HG03521 (cell line): ENCODE results near the gene RRP8.

Source experiments
- ATAC-seq: cut with Tn5 transposase; IDR thresholded peaks from one replicate; pipeline ENCODE4 v1.9.1; 2021; ENCODE audit warnings: mild to moderate bottlenecking, moderate library complexity; ENCODE audit not compliant: unreplicated experiment

Gene RRP8

GRCh38 chr11:6572215-6572614, 31.2 kb downstream of the RRP8 start:
- no peak for ATAC-seq

DNA sequence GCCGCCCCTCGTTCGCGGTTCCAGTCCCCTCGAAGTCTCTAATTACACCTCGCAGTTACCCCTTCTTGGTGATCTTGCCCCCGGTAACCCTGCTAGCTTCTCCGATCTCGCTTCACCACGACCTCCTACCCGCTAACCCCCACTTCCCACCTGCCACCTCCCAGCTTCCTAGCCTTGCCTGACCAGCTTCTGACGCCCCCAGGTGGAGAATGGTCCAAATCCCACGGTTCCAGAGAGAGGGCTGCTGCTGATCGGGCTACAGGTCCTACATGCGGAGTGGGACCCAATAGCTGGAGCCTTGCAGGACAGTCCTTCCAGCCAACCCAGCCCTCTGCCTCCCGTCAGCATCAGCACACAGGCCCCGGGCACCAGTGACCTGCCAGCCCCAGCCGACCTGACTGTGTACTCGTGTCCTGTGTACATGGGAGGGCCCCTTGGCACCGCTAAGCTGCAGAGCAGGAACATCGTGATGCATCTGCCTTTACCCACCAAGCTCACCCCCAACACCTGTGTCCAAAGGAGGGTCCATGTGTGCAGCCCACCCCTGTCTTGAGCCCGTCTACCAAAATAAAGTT, 31.9 kb downstream of the RRP8 start:
- no peak for ATAC-seq

DNA sequence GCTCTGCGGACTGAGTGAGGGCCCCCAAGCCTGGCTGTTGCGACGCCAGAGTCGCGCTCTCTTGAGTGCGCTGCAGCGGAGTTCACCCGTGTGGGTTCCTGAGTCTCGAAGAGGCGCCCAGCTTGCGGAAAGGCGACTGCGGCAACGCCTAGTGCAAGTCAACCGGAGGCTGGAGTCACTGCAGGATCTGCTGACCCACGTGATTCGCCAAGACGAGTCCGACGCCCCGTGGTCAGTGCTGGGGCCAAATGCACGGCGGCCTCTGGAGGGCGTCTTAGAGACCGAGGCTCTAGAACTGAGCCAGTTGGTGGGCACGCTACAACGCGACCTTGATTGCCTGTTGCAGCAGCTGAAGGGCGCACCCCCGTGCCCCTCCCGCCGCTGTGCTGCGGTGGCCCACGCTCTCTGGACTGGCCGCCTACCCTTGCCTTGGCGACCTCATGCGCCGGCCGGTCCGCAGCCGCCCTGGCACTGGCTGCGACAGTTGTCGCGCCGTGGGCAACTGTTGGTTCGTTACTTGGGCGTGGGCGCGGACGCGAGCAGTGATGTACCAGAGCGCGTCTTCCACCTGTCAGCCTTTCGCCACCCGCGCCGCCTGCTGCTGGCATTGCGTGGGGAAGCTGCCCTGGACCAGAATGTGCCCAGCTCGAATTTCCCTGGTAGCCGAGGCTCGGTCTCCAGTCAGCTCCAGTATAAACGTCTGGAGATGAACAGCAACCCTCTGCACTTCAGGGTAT, 32.6 kb downstream of the RRP8 start:
- ATAC-seq, result no peak

DNA sequence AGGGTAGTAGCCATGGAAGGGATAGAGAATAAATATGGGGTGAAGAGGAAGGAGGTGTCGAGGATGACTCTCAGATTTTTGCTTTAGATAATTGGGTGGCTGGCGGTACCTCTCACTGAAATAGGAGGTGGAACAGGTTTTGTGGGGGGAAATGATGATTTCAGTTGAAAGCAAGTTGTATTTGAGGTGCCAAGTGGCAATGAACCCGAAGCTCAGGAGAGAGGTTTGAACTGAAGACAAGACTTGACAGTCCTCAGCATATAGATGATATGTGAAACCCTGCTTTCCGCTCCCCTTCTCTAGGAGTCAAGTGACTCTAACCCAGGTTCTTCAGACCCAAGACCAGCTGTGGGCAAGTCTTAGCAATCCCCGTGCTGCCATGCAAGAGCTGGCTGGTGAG, 33.7 kb downstream of the RRP8 start:
- no peak for ATAC-seq

DNA sequence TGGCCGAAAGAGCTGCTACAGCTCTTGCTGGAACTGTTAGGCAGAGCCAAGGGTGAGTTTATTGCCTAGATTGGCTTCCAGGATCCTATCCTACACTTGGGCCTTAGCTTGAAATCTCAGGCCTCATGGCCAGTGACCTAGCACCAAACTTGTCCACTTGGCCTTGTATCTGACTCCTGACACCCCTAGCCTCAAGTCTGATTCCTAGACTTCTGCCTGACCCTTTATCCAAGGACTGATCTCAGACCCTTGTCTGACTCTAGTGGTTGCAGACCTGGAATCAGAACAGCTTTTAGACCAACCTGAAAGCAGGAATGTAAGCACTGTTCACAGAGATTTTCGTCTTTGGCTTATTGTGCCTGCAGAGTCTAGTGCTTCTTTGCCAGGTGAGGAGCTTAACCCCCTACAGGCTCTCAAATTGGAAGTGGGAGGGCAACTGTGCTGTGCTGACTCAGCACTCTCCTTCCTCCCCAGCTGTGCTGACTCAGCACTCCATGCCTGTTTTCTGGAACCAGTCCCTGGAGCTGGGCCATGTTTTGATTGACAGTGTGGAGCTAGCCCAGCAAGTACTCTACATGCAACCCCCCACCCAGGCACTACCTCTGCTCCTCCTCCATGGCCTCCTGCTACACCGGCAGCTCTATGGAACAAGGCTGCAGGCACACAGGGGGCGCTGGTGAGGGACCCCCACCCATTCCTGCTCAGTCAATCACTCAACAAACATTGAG, 35.1 kb downstream of the RRP8 start:
- no peak for ATAC-seq

DNA sequence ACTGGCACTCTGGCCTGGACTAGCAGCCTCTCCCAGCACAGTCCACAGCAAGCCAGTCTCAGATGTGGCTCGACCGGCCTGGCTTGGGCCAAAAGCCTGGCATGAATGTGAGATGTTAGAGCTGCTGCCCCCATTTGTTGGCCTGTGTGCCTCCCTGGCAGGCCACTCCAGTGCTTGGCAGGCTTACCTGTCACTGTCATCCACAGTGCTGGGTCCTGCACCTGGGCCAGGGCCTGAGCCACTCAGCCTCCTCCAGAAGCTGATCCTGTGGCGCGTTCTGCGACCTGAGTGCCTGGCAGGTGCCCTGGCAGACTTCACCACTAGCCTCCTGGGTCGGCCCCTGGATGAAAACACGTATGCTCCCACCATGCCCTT, 36.1 kb downstream of the RRP8 start:
- no peak for ATAC-seq

GRCh38 chr11:6566704-6567370, 36.6 kb downstream of the RRP8 start:
- ATAC-seq, result no peak

DNA sequence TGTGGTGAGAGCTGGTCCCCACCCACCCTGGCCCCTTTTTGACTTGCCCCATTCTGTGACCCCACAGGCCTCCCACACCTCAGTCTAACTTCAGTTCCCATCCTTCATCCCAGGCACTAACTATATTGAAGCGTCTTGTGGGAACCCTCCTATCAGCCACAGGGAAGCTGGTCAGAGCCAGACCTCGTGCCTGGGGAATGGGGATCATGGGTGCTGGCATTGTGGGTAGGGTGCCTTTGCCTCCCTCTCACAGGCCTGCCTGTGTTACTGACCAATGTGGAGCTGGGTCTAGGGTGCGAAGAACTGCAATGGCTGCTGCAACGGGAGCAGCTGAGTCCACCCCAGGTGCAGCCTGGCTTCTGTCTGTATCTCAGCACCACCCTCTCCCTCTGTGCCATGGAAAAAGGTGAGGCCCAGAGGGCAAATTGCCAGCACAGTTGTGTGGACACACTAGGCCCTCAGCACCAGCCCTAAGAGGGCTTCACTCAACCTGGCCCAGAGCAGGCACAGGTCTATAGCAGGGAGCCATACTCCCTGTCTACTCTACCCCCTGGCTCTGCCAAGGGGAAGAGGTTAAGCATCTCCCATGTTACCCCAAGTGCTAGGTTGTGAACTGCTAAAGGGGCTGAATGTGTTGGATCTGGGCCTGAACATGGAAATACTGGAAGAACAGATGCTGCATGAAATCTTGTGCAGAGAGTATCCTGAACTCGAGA, 37.3 kb downstream of the RRP8 start:
- no peak for ATAC-seq

GRCh38 chr11:6565325-6565724, 38.1 kb downstream of the RRP8 start:
- ATAC-seq, result no peak

DNA sequence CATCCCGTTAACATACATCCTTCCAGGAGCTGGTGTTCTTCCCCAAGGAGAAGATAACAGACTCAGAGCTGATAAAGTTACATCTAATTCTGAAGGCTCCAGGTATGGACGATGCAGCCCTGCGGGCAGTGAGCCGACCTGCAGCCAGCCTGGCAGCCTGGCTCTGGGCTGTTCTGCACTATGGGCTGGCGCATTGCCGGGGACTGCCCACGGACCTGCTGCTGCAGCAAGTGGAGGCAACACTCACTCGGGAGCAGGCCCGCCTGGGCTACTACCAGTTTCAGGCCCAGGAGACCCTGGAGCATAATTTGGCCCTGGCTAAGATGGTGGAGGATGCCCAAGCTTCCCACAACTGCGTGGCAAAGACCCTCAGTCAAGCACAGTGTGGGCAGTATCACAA, 39.7 kb downstream of the RRP8 start:
- no peak for ATAC-seq

GRCh38 chr11:6563121-6563619, 40.2 kb downstream of the RRP8 start:
- ATAC-seq, result no peak

- ATAC-seq, result no peak
Measured at GRCh38 chr11:6561288-6561687, 42.1 kb downstream of the RRP8 start.

GRCh38 chr11:6559369-6559768, 44.0 kb downstream of the RRP8 start:
- ATAC-seq, result no peak

DNA sequence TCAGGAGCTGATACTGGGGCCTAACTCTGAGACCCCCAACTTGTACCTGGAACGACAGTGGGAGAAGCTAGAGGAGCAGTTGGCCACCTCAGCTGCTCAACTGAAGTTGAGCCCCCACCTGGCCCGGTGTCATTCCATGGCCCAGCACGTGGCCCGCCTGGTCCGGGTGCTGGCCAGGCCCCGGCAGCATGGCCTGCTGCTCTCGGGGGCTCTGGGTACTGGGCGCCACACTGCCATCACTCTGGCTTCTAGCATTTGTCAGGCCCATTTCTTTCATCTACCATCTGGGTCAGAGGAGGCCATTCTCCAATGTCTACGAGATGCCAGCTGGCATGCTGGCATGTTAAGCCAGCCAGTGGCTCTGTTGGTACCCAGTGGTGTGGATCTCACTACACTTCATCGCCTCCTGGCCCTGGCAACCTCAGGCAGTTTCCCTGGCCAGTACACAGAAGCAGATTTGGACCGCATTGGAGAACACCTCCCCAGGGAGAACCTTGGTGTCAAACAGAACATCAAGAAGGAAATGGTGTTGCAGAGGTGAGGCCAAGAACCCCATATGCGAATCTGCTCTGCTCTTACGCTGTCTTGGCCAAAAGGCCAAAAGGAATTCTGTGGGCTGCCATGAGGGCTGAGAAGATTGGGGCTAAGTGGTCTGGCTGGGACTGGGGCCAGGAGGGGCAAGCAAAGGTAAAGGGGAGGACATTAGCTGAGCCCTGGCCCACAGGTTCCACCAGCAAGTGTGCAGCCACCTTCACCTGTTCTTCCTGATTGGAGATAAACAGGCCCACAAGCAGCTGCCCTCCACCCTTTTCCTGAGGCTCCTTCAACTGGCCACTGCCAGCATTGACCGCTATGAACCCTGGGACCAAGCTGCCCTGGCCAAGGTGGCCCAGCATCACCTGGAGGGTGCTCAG, 45.4 kb downstream of the RRP8 start:
- ATAC-seq, result no peak

- ATAC-seq, result no peak
Measured at GRCh38 chr11:6557063-6557462, 46.4 kb downstream of the RRP8 start.

DNA sequence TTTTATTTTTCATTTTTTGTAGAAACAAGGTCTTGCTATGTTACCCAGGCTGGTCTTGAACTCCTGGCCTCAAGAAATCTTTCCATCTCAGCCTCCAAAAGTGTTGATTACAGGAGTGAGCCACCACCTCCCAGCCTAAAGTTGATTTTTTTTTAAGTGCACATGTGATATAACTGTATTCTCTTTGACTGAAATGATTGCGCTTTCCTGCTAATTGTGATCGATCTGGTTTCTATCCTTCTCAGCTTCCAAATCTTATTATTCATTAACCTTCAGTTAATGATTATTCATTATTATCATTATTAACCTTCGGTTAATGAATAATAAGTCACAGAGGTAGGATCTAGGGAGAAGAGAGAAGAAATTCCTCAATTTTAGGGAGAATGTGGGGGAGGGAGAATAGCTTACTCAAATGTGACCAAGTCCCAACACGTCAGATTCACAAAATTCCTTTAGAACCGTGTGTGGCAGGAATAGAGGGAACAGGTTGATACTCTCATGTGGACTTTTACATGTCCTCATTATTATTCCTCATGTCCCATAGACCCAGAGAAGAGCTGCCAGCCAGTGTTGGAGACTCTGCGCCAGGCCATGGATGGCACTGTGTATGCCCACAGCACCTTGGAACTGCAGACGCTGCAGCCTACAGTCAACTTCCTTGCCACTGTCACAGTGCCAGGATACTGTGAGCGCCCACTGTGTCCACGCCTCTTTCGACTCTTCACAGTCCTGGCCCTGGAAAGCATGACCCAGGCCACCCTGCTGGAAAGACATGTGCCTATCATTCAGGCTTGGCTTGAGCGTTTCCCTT, 47.1 kb downstream of the RRP8 start:
- ATAC-seq, result no peak

DNA sequence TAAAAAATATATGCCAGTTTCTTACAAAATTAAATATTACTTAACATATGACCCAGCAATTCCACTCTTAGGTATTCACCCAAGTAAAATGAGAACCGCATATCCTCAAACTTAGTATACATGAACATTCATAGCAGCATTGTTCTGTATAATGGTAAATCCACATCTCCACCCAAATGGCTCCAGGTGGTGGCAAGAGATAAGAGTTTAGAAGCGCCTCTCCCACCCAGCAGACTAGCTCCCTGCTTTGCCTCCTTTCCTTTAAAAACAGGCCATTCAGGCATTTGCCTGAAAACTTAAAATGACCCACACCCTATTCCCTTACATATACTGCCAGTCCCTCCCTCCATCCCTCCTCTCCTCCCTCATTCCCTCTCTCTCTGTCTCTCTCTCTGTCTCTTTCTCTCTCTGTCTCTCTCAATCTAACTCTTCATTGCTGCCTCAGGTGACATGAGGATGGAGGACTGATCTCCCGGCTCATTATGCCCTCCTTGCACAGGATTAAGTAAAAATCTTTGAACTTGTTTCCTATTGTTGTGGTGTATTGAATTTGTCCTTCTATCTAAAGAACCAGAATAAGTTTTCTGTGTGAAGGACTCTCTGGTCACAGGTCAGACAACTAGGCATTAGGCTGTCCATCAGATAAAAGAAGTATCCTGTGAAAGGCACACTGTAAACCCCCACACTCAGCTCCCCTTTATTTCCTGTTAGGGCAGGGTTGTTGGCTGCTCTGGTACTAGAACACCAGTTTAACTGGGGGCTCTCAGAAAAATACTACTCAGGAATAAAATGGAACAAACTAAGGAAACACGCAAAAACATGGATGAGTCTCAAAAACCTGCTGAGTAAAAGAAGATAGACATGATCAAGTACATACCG, 48.3 kb downstream of the RRP8 start:
- no peak for ATAC-seq

- ATAC-seq, result no peak
Measured at GRCh38 chr11:6553634-6554033, 49.8 kb downstream of the RRP8 start.
